Activated B cell treated with CpG ODN at 0.5 μM for 24 hours (primary cell): Measurements from ENCODE around the gene PDCD2L. TPM values are rescaled to one million over a fixed set of nuclear protein-coding genes. Genes with fewer than 3 reads are reported as not detected.
"Not testable (repeated sequence)": the region's sequence is repeated elsewhere in the genome, so short reads cannot be mapped to it uniquely, and the experiment has no call there.

Experiments used
- ATAC-seq: fragments of 200-7000 bp; cut with Tn5 transposase; one replicate; pipeline ENCODE4 v1.10.0; 2021; ENCODE audit warnings: low read depth, mild to moderate bottlenecking, moderate library complexity
- CTCF ChIA-PET: fragments of 350-600 bp; sonication (Branson Sonifier 250); formaldehyde crosslinking; loops from one replicate; lab custom pipeline; 2021; ENCODE audit warnings: antibody characterized with exemption; lab: Charles Lee
- POLR2A ChIA-PET: fragments of 350-600 bp; sonication (Branson Sonifier 250); formaldehyde crosslinking; loops from one replicate; lab custom pipeline; 2021; ENCODE audit warnings: antibody characterized with exemption; lab: Charles Lee
- DNase-seq: peaks from one replicate; pipeline ENCODE4 v3.0.0; 2022
- H3K27ac Mint-ChIP-seq: one replicate; pipeline ENCODE4 v1.8.0; 2020; ENCODE audit warnings: mixed read lengths
- H3K27me3 Mint-ChIP-seq: one replicate; pipeline ENCODE4 v1.8.0; 2021; ENCODE audit warnings: mixed read lengths
- H3K36me3 Mint-ChIP-seq: one replicate; pipeline ENCODE4 v1.8.0; 2021; ENCODE audit warnings: low read depth, mixed read lengths
- H3K4me1 Mint-ChIP-seq: one replicate; pipeline ENCODE4 v1.8.0; 2021; ENCODE audit warnings: mixed read lengths
- H3K4me3 Mint-ChIP-seq: one replicate; pipeline ENCODE4 v1.8.0; 2020; ENCODE audit warnings: mild to moderate bottlenecking, mixed read lengths
- H3K9me3 Mint-ChIP-seq: one replicate; pipeline ENCODE4 v1.8.0; 2020; ENCODE audit warnings: mixed read lengths
- intact Hi-C: fragments of 100-400 bp; cut with micrococcal nuclease; formaldehyde crosslinking; loops from one replicate; pipeline ENCODE4 v1.15.1; 2024
- total RNA-seq: library from RNA; stranded (reverse); gene quantifications from 2 replicates; pipeline ENCODE4 v1.2.3, GENCODE V29; 2022
- TF ChIP-seq, protein P1 (sequence below): fragments of 200-600 bp; IDR thresholded peaks from one replicate; pipeline ENCODE4 v1.8.0; 2022; ENCODE audit warnings: antibody characterized with exemption, mild to moderate bottlenecking

The PDCD2L gene
- total RNA-seq, 1 donor from 2014 or later: 18.6 TPM

DNA sequence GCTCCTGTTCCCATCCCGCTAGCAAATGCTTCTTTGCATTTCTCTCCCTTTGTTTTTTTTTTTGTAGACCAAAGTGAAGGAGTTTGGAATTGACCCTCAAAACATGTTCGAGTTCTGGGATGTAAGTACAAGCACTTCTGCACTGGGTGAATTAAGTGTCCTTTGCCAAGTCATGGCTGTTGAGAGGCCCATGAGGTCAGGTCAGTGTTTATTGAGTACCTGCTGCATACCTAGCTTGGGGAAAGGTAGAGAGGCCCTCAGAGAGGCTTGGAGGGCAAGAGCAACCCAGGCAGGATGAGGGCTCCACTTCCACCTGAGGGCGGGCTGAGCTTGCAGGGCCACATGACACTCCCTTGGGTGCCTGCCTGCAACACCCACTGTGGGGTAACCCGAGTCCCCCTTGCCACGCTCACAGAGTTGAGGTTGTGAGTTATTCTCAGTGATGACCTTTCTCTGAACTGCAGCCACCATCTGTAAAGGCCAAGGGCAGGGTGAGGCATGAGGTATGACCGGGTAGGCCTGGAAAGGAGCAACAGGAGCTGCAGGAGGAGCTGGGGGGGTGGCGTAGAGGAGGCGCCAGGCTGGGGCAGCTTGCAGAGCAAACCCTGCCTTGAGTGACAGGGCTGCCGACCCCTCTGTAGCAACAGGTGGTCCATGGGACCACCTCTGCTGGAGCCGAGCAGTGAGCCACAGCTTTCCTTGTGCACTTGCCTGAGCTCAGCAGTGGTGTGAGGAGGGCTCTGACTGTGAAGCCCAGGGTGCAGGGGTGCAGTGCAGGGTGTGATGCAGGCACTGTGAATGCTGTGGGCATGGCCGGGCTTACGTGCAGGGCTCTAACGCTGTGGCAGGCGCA, 22.6 kb upstream of the PDCD2L start:
- Mint-ChIP-seq H3K27ac (no peak overlapping the region), H3K36me3 (peaks cover 67% of the 10 kb centered on the region)

DNA sequence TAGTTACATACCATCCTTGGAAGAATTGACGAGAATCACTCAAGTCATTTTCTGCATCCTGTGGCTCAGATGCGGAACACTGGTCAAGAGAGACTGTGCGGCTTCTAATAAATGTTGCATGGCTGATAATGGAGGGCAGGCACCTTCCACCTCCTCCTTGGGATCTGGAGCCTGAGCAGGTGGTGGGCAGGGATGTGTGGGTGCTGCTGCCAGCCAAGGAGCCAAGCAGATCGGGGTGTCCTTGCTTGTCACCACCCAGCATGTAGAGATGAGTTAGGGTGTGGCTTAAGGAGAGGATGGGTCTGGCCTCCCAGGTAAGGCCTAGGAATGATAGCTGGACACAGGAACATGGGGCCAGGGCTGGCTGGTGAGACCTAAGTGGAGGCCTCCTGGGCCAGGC, 21.7 kb upstream of the PDCD2L start:
- CTCF ChIA-PET: no interaction called here
- ATAC-seq: no peak
- H3K4me1 Mint-ChIP-seq: no peaks in the 10 kb centered on the region
- no peaks in the 10 kb centered on the region for H3K27me3 Mint-ChIP-seq
- DNase-seq: no peak
- intact Hi-C loops: no loop called here
- POLR2A ChIA-PET: interaction anchor here (0.6 kb wide), 1 partner anchor 1450 kb away, joined by 4 read pairs; no protein-coding TSS in a partner anchor
- TF ChIP-seq, protein P1, sequence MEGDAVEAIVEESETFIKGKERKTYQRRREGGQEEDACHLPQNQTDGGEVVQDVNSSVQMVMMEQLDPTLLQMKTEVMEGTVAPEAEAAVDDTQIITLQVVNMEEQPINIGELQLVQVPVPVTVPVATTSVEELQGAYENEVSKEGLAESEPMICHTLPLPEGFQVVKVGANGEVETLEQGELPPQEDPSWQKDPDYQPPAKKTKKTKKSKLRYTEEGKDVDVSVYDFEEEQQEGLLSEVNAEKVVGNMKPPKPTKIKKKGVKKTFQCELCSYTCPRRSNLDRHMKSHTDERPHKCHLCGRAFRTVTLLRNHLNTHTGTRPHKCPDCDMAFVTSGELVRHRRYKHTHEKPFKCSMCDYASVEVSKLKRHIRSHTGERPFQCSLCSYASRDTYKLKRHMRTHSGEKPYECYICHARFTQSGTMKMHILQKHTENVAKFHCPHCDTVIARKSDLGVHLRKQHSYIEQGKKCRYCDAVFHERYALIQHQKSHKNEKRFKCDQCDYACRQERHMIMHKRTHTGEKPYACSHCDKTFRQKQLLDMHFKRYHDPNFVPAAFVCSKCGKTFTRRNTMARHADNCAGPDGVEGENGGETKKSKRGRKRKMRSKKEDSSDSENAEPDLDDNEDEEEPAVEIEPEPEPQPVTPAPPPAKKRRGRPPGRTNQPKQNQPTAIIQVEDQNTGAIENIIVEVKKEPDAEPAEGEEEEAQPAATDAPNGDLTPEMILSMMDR: no peak
- no peak overlapping the region for H3K27ac Mint-ChIP-seq
- peaks cover 68% of the 10 kb centered on the region for H3K36me3 Mint-ChIP-seq
- H3K9me3 Mint-ChIP-seq: no peaks in the 10 kb centered on the region
- H3K4me3 Mint-ChIP-seq: no peak overlapping the region

More for the DNA sequence above, 22.6 kb upstream of the PDCD2L start:
- H3K27me3 Mint-ChIP-seq: no peaks in the 10 kb centered on the region
- no peak overlapping the region for H3K4me3 Mint-ChIP-seq
- DNase-seq: no peak
- H3K9me3 Mint-ChIP-seq: no peaks in the 10 kb centered on the region
- ChIA-PET CTCF (no interaction called here), POLR2A (no interaction called here)
- intact Hi-C loops: no loop called here
- H3K4me1 Mint-ChIP-seq: no peaks in the 10 kb centered on the region
- TF ChIP-seq, protein P1: no peak
- no peak for ATAC-seq

DNA sequence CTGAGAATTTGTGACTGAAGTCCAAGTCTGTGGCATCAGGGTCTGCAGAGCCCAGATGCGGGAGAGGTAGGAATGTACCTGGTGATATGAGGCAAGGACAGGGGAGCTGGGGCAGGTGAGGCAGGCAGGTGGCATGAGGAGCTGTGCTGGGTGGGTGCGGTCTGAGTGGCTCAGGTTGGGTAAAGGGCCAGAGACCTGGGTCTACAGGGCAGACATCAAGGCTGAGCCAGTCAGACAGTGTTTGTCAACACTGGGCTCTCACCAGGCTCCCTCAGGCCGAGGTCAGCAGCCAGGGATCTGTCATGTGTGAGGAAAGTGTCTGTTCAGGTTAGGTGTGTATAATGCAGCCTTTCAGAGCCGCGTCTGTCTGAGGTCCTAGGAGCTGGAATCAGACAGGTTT, 20.6 kb upstream of the PDCD2L start:
- DNase-seq (no peak), ATAC-seq (no peak)
- POLR2A ChIA-PET: interaction anchor here (2.3 kb wide), 1 partner anchor 18 kb away, joined by 6 read pairs; no protein-coding TSS in a partner anchor
- Mint-ChIP-seq H3K27ac (no peak overlapping the region), H3K27me3 (no peaks in the 10 kb centered on the region), H3K9me3 (no peaks in the 10 kb centered on the region), H3K4me3 (no peak overlapping the region), H3K36me3 (peaks cover 65% of the 10 kb centered on the region), H3K4me1 (no peaks in the 10 kb centered on the region)
- CTCF ChIA-PET: no interaction called here
- intact Hi-C loops: no loop called here
- TF ChIP-seq, protein P1: no peak

DNA sequence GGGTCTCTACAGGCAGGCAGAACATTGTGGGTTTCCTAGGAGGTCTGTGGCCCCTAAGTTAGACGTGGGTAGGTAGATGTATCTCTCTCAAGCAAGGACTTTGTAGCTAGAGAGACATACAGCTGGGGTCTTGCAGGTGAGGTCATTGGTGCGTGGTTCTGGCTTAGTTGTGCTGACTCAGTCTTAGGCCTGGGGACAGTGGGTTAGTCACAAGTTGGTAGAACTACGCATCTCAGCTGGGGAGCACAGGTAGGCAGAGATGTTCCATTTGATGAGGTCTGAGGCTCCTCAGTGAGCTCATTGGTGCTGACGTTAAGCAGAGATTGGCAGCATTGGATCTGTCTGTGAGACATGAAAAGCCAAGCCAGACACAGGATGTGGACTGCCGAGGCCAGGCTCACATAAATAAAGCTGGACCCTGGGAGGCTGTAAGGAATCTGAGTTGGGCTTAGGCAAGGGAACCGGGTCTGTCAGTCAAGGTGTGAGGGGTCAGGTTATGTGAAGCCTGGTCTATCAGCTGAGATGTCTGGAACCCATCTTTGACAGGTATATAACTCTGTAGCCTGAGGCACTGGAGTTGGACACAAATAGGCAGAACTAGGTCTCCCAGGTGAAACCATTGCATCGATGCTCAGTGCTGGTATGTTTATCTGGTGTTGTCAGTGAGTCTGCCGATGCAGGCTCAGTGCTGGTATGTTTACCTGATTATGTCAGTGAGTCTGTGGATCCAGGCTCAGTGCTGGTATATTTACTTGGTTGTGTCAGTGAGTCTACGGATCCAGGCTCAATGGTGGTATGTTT, 17.4 kb upstream of the PDCD2L start:
- no peak overlapping the region for H3K27ac Mint-ChIP-seq
- intact Hi-C loops: no loop called here
- ChIA-PET CTCF (no interaction called here), POLR2A (no interaction called here)
- no peaks in the 10 kb centered on the region for H3K4me1 Mint-ChIP-seq
- H3K4me3 Mint-ChIP-seq: no peak overlapping the region
- TF ChIP-seq, protein P1: no peak
- no peak for ATAC-seq
- DNase-seq: no peak
- peaks cover 49% of the 10 kb centered on the region for H3K36me3 Mint-ChIP-seq
- no peaks in the 10 kb centered on the region for H3K9me3 Mint-ChIP-seq
- H3K27me3 Mint-ChIP-seq: no peaks in the 10 kb centered on the region

DNA sequence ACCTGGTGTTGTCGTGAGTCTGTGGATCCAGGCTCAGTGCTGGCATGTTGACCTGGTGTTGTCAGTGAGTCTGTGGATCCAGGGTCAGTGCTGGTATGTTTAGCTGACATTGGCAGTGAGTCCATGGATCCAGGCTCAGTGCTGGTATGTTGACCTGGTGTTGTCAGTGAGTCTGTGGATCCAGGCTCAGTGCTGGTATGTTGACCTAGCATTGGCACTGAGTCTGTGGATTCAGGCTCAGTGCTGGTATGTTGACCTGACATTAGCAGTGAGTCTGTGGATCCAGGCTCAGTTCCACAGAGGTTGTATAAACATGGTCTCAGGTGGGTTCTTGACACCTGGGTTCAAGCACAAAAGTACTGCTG, 16.8 kb upstream of the PDCD2L start:
- TF ChIP-seq, protein P1: no peak
- POLR2A ChIA-PET: no interaction called here
- no peak for ATAC-seq
- no peak for DNase-seq
- Mint-ChIP-seq H3K4me1 (no peaks in the 10 kb centered on the region), H3K27ac (no peak overlapping the region), H3K4me3 (no peak overlapping the region), H3K9me3 (no peaks in the 10 kb centered on the region), H3K36me3 (peaks cover 47% of the 10 kb centered on the region), H3K27me3 (no peaks in the 10 kb centered on the region)
- CTCF ChIA-PET: no interaction called here
- intact Hi-C loops: no loop called here

DNA sequence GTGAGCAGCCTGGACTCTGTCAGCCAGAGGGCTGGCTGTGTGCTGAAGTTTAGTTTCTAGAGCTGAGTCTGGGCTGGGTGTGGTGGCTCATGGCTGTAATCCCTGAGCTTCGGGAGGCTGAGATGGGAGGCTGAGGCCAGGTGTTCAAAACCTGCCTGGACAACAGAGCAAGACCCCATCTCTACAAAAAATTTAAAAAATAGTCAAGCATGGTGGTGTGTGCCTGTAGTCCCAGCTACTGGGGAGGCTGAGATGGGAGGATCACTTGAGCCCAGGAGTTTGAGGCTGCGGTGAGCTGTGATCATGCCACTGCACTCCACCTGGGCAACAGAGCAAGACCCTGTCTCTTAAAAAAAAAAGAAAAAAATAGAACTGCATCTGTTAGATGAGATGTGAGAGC, 15.5 kb upstream of the PDCD2L start:
- H3K36me3 Mint-ChIP-seq: peaks cover 35% of the 10 kb centered on the region
- ATAC-seq, intact Hi-C loops, POLR2A ChIA-PET, H3K27ac Mint-ChIP-seq, H3K9me3 Mint-ChIP-seq, DNase-seq, H3K4me3 Mint-ChIP-seq, CTCF ChIA-PET, H3K27me3 Mint-ChIP-seq, H3K4me1 Mint-ChIP-seq: not testable (repeated sequence)
